ENCODE data around the gene LAPTM5.

- TF ChIP-seq CTCF (IDR thresholded peaks at IDR 0.05): peak; percentile 95 to 99 (median 98)
- peak in 1 of 2 donors; percentile 96 for TF ChIP-seq POLR2A (IDR thresholded peaks at IDR 0.05)
Observed at GRCh38 chr1:30718636-30719405, 38.8 kb downstream of the LAPTM5 start.

Measured in thyroid gland (tissue), 4 donors.